Uterus (tissue), 2 donors: Measurements from ENCODE around the gene ADAMTS14.

ENCODE experiments used
- CTCF ChIP-seq, 4 experiments: fragments of 200-600 bp in 2 of 4; fragments of 450-650 bp in 2 of 4; sonication (generic) in 2 of 4; IDR thresholded peaks; one replicate each; pipeline ENCODE4 v1.5.1; 2016 to 2019; ENCODE audit warnings: antibody characterized with exemption in 4 of 4, mild to moderate bottlenecking in 2 of 4, moderate library complexity in 1 of 4
- POLR2A ChIP-seq, 2 donors: fragments of 450-650 bp; IDR thresholded peaks; one replicate each; pipeline ENCODE4 v1.6.1; 2016; ENCODE audit warnings: antibody characterized with exemption in 2 of 2, mild to moderate bottlenecking in 1 of 2, moderate library complexity in 1 of 2

- TF ChIP-seq CTCF (IDR thresholded peaks at IDR 0.05) (no peak), POLR2A (IDR thresholded peaks at IDR 0.05) (no peak)
Measured at GRCh38 chr10:70671619-70672164, 614 bp upstream of the ADAMTS14 start.
